GM19395 (cell line): Measurements from ENCODE around the gene TMEM174.

Experiments
- ATAC-seq: cut with Tn5 transposase; IDR thresholded peaks from one replicate; pipeline ENCODE4 v1.9.1; 2021; ENCODE audit warnings: mild to moderate bottlenecking, moderate library complexity; ENCODE audit not compliant: unreplicated experiment

The TMEM174 gene

GRCh38 chr5:73172951-73173350, at the start of gene TMEM174:
Gene TMEM174 (plus strand): TSS chr5:73173193. CDS start chr5:73173244, 51 bp downstream.
- no peak for ATAC-seq

- no peak for ATAC-seq
These were observed 47.7 kb upstream of the TMEM174 start for GRCh38 chr5:73125289-73125688.

GRCh38 chr5:73126381-73126780, 46.6 kb upstream of the TMEM174 start:
- ATAC-seq, result no peak

GRCh38 chr5:73126957-73127356, 46.0 kb upstream of the TMEM174 start:
- no peak for ATAC-seq

GRCh38 chr5:73129143-73129542, 43.9 kb upstream of the TMEM174 start:
- no peak for ATAC-seq

GRCh38 chr5:73130811-73131210, 42.2 kb upstream of the TMEM174 start:
- ATAC-seq, result no peak

- no peak for ATAC-seq
These were observed 41.1 kb upstream of the TMEM174 start for GRCh38 chr5:73131711-73132425.

- ATAC-seq, result no peak
These were observed 40.2 kb upstream of the TMEM174 start for GRCh38 chr5:73132759-73133158.

GRCh38 chr5:73135021-73135420, 38.0 kb upstream of the TMEM174 start:
- ATAC-seq, result no peak

- ATAC-seq, result no peak
These were observed 37.5 kb upstream of the TMEM174 start for GRCh38 chr5:73135429-73136054.

- no peak for ATAC-seq
These were observed 36.9 kb upstream of the TMEM174 start for GRCh38 chr5:73136055-73136562.

GRCh38 chr5:73137563-73138530, 35.1 kb upstream of the TMEM174 start:
- ATAC-seq, result no peak

- no peak for ATAC-seq
These were observed 33.5 kb upstream of the TMEM174 start for GRCh38 chr5:73139485-73139884.

- no peak for ATAC-seq
These were observed 32.2 kb upstream of the TMEM174 start for GRCh38 chr5:73140801-73141200.

- no peak for ATAC-seq
These were observed 31.0 kb upstream of the TMEM174 start for GRCh38 chr5:73142035-73142434.

GRCh38 chr5:73143716-73144115, 29.3 kb upstream of the TMEM174 start:
- no peak for ATAC-seq

GRCh38 chr5:73149540-73149939, 23.5 kb upstream of the TMEM174 start:
- no peak for ATAC-seq

- ATAC-seq, result no peak
These were observed 22.1 kb upstream of the TMEM174 start for GRCh38 chr5:73150876-73151275.

GRCh38 chr5:73151766-73152410, 21.1 kb upstream of the TMEM174 start:
- no peak for ATAC-seq
